GM23248 (cell line): ENCODE results near the gene ADAMTS17. TPM values are rescaled to one million over a fixed set of nuclear protein-coding genes. Genes with fewer than 3 reads are reported as not detected.

Experiments used
- DNase-seq: peaks from one replicate; pipeline ENCODE4 v3.0.0-alpha.2; 2015
- H2AFZ ChIP-seq: fragments of 200-600 bp; sonication (generic); 2 replicates; pipeline ENCODE4 v1.6.1; 2016; ENCODE audit warnings: antibody characterized with exemption
- H3F3A ChIP-seq: fragments of 200-600 bp; sonication (generic); 2 replicates; pipeline ENCODE4 v1.6.1; 2016; ENCODE audit warnings: mild to moderate bottlenecking, antibody characterized with exemption, mixed run types; ENCODE audit not compliant: insufficient read depth
- H3K27ac ChIP-seq: fragments of 200-600 bp; sonication (generic); 2 replicates; pipeline ENCODE4 v1.5.1; 2016; ENCODE audit warnings: mild to moderate bottlenecking
- H3K27me3 ChIP-seq: fragments of 200-600 bp; sonication (generic); replicated peaks from 2 replicates; pipeline ENCODE4 v1.6.1; 2016; ENCODE audit warnings: mild to moderate bottlenecking; ENCODE audit not compliant: insufficient read depth
- H3K36me3 ChIP-seq: fragments of 200-600 bp; sonication (generic); 2 replicates; pipeline ENCODE4 v1.6.1; 2016; ENCODE audit warnings: low read depth, mild to moderate bottlenecking
- H3K4me1 ChIP-seq: fragments of 200-600 bp; sonication (generic); 2 replicates; pipeline ENCODE4 v1.6.1; 2016; ENCODE audit warnings: mild to moderate bottlenecking; ENCODE audit not compliant: insufficient read depth
- H3K4me2 ChIP-seq: fragments of 200-600 bp; sonication (generic); one replicate; pipeline ENCODE4 v1.6.1; 2016; ENCODE audit warnings: mild to moderate bottlenecking; ENCODE audit not compliant: unreplicated experiment
- H3K4me3 ChIP-seq: fragments of 200-600 bp; sonication (generic); 2 replicates; pipeline ENCODE4 v1.5.1; 2016; ENCODE audit warnings: mild to moderate bottlenecking
- H3K79me2 ChIP-seq: fragments of 200-600 bp; sonication (generic); 2 replicates; pipeline ENCODE4 v1.6.1; 2016; ENCODE audit warnings: mild to moderate bottlenecking; ENCODE audit not compliant: insufficient read depth
- H3K9ac ChIP-seq: fragments of 200-600 bp; sonication (generic); 2 replicates; pipeline ENCODE4 v1.6.1; 2016; ENCODE audit warnings: mild to moderate bottlenecking
- H3K9me2 ChIP-seq: fragments of 200-600 bp; sonication (generic); 2 replicates; pipeline ENCODE4 v1.6.1; 2016; ENCODE audit warnings: mixed run types, mild to moderate bottlenecking, moderate library complexity; ENCODE audit not compliant: insufficient read depth
- H3K9me3 ChIP-seq: fragments of 200-600 bp; sonication (generic); one replicate; pipeline ENCODE4 v1.6.1; 2017; ENCODE audit warnings: low read depth
- H4K20me1 ChIP-seq: fragments of 200-600 bp; sonication (generic); 2 replicates; pipeline ENCODE4 v1.6.0; 2016; ENCODE audit not compliant: insufficient read depth
- EZH2 ChIP-seq: fragments of 200-600 bp; sonication (generic); IDR thresholded peaks from 2 replicates; pipeline ENCODE4 v1.6.1; 2018; ENCODE audit warnings: antibody characterized with exemption, mild to moderate bottlenecking; ENCODE audit not compliant: insufficient read depth, poor library complexity, severe bottlenecking
- EZH2phosphoT487 ChIP-seq: fragments of 200-600 bp; sonication (generic); IDR thresholded peaks from 2 replicates; pipeline ENCODE4 v1.6.1; 2018; ENCODE audit warnings: antibody characterized with exemption, moderate library complexity, mild to moderate bottlenecking, low read depth; ENCODE audit not compliant: insufficient read depth
- WGBS, 2 experiments: methylation state at CpG; one replicate each; pipeline ENCODE4 v1.1.6; 2015 to 2017; ENCODE audit warnings: low lambda C conversion rate in 2 of 2, low coverage in 1 of 2; ENCODE audit errors: missing lambda C conversion rate in 2 of 2; 5-methylcytosine and 5-hydroxymethylcytosine counted together
- in situ Hi-C: fragments of 300-500 bp; cut with MboI; formaldehyde crosslinking; loops from 2 replicates; pipeline ENCODE4 v1.15.0; 2020
- polyA plus RNA-seq: library from polyadenylated mRNA; unstranded; fragments of >200 nt; fragmentation: Nextera tagmentation; extraction: Ambion mirVana; gene quantifications from 2 replicates; pipeline ENCODE4 v1.2.1, GENCODE V29; 2016
- total RNA-seq: library from RNA; depleted of rRNA; stranded (reverse); fragments of >200 nt; shearing (Covaris generic); gene quantifications from 2 replicates; pipeline ENCODE4 v1.2.3, GENCODE V29; 2014

Gene ADAMTS17
- total and polyA plus RNA-seq, 2 experiments from 2014 or later: not detected

GRCh38 chr15:100199711-100200286 lies 142.0 kb downstream of the ADAMTS17 start:
- Histone ChIP-seq H3K9ac (no peak overlapping the region), H3K27ac (no peak overlapping the region), H3K36me3 (no peaks in the 10 kb centered on the region), H4K20me1 (no peaks in the 10 kb centered on the region), H3K79me2 (no peaks in the 10 kb centered on the region), H3K27me3 (no peaks in the 10 kb centered on the region), H3K9me2 (no peaks in the 10 kb centered on the region), H3K9me3 (no peaks in the 10 kb centered on the region), H3K4me2 (no peak overlapping the region), H3K4me3 (no peak overlapping the region), H3K4me1 (no peaks in the 10 kb centered on the region), H3F3A (no peaks in the 10 kb centered on the region), H2AFZ (no peak overlapping the region)
- no peak for DNase-seq
- WGBS, 2 experiments: 76 to 77% methylated on average over 21 of the region's 21 CpGs
- in situ Hi-C loops: no loop called here
- TF ChIP-seq EZH2: no peak
- TF ChIP-seq EZH2phosphoT487: no peak

GRCh38 chr15:100198442-100198841 lies 143.3 kb downstream of the ADAMTS17 start:
- Histone ChIP-seq H2AFZ (no peak overlapping the region), H3K27ac (no peak overlapping the region), H3K79me2 (no peaks in the 10 kb centered on the region), H3K9ac (no peak overlapping the region), H3K9me3 (no peaks in the 10 kb centered on the region), H3K4me3 (no peak overlapping the region), H3F3A (no peaks in the 10 kb centered on the region), H3K27me3 (no peaks in the 10 kb centered on the region), H3K4me1 (no peaks in the 10 kb centered on the region), H3K36me3 (no peaks in the 10 kb centered on the region), H3K9me2 (no peaks in the 10 kb centered on the region), H4K20me1 (no peaks in the 10 kb centered on the region), H3K4me2 (no peak overlapping the region)
- WGBS, 2 experiments: 51 to 57% methylated on average over 5 of the region's 5 CpGs
- in situ Hi-C loops: no loop called here
- TF ChIP-seq EZH2 (no peak), EZH2phosphoT487 (no peak)
- no peak for DNase-seq

- Histone ChIP-seq H2AFZ (no peak overlapping the region), H3K9me3 (no peaks in the 10 kb centered on the region), H3K27me3 (no peaks in the 10 kb centered on the region), H4K20me1 (no peaks in the 10 kb centered on the region), H3K4me1 (no peaks in the 10 kb centered on the region), H3K9me2 (no peaks in the 10 kb centered on the region), H3K79me2 (no peaks in the 10 kb centered on the region), H3K9ac (no peak overlapping the region), H3K36me3 (no peaks in the 10 kb centered on the region), H3K4me2 (no peak overlapping the region), H3K4me3 (no peak overlapping the region), H3K27ac (no peak overlapping the region), H3F3A (no peaks in the 10 kb centered on the region)
- WGBS, 2 experiments: 62 to 65% methylated on average over 14 of the region's 14 CpGs
- TF ChIP-seq EZH2phosphoT487 (no peak), EZH2 (no peak)
- no peak for DNase-seq
- in situ Hi-C loops: no loop called here
Measured at GRCh38 chr15:100196326-100197058, 145.3 kb downstream of the ADAMTS17 start.

GRCh38 chr15:100194996-100195395 lies 146.8 kb downstream of the ADAMTS17 start:
- no peaks in the 10 kb centered on the region for H3K79me2 ChIP-seq
- no peak overlapping the region for H2AFZ ChIP-seq
- TF ChIP-seq EZH2 (no peak), EZH2phosphoT487 (no peak)
- H3K27me3 ChIP-seq: no peaks in the 10 kb centered on the region
- H3K27ac ChIP-seq: no peak overlapping the region
- no peak overlapping the region for H3K9ac ChIP-seq
- H3K4me3 ChIP-seq: no peak overlapping the region
- no peak overlapping the region for H3K4me2 ChIP-seq
- H3K4me1 ChIP-seq: no peaks in the 10 kb centered on the region
- no peaks in the 10 kb centered on the region for H3K9me3 ChIP-seq
- no peaks in the 10 kb centered on the region for H3K36me3 ChIP-seq
- H3F3A ChIP-seq: no peaks in the 10 kb centered on the region
- H4K20me1 ChIP-seq: no peaks in the 10 kb centered on the region
- in situ Hi-C loops: no loop called here
- DNase-seq: no peak
- WGBS, 2 experiments: 51 to 58% methylated on average over 10 of the region's 10 CpGs
- no peaks in the 10 kb centered on the region for H3K9me2 ChIP-seq
